HG03064 (cell line): ENCODE measurements around the gene PLEKHA6.

Source experiments
- ATAC-seq: cut with Tn5 transposase; IDR thresholded peaks from one replicate; pipeline ENCODE4 v1.9.1; 2021; ENCODE audit warnings: low read depth; ENCODE audit not compliant: unreplicated experiment

PLEKHA6 gene

DNA sequence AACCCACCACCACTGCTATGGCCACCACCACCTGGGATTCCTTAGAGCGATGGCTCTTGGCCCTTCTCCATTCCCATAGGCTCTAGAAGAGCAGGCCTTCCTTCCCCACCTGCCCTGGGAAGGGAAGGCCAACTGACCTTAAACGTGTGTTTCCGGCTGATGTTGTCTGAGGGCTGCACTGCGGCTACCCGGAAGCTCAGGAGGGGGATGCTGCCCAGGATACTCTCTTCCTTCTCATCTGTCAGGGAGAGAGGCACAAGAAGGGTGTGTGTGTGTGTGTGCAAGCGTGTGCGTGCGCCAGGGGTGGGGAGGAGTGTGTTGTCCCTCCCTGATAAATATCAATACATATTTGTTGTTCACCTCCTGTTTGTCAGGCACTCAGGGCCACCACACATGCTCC, 94.9 kb downstream of the PLEKHA6 start:
- no peak for ATAC-seq

DNA sequence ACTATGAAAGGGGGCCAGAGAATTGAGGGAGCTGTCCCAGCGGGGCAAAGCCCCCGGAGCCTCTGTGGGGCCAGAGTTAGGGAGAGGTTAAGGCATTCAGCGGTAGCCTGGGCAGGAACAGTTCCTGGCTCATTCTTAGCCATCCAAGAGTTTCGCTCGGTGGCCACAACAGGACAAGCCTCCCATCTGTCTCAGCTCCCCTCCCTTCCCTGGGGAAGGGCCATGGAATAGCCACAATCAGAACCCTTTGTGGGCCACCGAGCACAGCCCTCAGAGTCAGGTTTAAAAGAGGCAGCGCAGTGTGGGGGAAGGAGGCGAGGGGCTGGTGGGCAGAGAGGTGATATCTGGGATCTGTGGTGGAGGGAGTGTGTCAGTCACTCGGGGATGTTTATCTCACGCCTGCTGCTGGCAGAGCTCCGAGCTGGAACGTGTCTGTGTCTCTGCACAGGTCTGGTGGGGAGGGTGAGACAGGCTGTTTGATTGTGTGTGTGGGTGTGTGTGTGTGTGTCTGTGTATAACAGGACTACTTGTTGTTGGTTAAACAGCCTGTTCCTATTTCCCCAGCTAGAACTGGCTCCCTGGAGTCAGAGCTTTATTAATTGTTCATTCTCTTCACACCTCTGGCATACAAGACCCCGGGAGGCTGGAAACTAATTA, 96.3 kb downstream of the PLEKHA6 start:
- no peak for ATAC-seq

DNA sequence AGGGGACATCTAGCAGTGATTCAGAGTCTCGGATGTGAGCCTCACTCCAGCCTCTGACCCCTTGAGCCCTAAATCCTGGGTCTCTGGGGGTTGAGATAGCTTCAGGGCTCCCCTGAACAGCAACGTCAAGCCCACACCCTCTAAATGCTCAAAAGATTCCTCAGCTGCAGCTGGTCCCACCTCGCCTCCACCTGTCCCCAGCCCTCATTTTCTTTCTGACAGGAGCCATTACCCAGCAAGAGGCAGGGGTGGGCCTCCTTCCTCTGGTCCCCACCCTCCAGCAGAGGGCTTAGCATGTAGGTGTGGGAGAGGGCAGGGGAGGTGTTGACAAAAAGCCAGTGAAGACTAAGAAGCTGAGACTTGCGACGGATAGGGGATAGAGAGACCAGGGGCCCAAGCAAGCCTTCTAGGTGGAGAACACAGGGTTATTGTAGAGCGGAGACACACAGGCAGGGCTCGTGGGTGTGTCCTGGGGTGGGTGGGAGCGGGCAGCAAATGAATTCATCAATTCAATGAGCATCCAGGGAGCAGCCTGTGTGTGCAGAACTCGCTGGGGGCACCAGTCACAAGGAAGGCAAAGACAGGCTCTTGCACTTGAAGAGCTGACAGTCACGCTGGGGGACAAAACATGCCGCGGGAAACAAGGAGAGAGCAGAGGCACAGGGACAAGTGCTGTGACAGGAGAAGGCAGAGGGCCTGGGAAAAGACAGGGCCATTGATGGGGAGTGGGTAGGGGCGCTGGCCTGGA, 97.0 kb downstream of the PLEKHA6 start:
- no peak for ATAC-seq

DNA sequence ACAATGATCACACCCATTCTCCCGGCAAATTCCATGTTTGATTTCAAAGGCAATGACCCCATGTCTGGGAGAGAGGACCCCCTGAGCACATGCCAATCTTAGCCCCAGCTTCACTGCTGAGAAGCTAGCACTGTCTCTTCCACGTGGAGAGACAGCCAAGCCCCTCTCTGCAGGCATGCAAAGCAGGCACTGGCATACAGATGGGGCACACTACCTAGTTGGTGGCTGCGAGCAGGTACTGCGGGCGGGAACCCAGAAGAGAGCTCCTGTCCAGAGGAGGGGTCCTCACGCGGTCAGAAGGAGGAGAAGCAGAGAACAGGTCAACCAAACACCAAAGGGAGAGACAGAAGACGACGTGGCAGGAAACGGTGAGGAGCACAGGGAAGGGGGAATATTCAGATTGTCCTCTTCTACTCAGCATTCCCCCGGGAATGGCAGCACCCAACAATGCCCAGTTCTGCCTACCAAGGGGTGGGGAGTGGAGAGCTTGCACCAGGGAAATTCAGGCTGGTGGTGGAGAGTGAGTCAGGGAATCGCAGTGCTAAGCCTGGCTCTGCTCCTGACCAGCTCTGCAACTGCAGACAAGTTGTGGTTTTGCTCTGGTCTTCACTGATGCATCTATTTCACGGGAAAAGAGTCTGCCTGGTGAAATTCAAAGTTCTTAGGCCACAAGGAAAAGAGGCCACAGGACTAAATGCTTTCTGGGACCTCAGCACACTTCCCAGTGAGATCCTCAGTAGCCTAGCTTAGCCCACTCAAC, 97.8 kb downstream of the PLEKHA6 start:
- no peak for ATAC-seq

DNA sequence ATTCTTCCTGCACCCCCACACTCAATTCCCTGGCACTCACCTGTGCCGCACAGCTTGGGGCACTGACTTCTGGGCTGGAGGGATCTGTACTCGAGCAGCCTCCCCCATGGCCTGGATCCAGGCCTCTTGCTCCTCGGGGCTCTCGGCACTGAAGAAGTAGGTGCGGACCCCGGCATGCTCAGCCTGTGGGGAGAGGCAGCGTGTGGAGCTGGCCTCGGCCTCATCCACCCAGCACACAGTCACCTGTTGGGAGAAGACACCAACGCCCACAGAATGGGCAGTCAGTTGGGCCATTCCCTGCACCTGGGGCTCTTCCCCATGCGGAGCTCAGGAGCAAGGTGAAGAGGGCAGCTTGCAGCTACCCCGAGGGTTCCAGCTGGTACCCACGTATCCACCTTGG, 98.5 kb downstream of the PLEKHA6 start:
- no peak for ATAC-seq

DNA sequence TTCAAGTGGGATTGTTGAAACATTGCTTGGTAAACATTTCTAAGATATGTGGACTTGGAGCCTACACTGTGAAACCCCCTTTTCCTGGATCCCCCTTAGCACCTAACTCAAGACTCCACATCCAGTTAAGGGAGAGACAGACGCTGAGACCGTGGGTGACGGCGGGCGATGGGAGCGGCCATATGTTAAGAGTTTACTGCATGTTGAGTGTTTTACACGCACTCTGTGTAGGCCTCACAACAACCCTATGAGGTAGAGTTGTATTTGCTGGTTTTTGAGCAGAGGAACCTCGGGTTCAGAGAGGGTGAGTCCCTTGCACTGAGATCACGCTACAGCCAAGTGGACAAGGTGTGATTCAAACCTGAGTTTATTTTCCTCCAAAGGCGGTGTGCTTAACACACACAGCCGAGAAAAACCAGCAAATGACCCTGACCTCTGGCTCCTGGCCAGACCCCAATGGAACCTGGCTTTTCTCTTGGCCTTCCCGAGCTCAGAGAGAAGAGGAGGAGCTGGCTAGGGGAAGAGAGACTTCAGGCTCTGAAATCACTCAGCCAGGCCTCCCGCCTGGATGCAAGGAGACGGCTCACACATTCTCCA, 99.0 kb downstream of the PLEKHA6 start:
- no peak for ATAC-seq

DNA sequence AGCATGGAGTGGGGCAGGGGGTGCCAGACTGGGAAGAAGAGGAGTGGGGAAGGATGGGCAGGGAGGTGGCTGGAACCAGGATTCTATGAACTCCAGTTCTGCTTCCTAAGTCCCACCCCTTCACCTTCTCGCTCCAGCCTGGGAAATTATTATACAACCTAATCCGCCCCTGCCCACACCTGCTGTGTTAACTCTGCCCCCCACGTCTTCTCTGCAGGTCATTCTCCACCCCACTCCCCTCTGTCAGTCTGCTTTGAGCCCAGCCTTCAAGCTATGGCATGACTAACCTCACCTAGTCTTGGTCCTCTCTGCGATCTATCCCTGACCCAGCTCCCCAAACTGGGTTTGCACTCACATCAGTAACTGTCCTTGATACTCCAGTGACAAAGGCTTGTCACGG, 99.9 kb downstream of the PLEKHA6 start:
- no peak for ATAC-seq

DNA sequence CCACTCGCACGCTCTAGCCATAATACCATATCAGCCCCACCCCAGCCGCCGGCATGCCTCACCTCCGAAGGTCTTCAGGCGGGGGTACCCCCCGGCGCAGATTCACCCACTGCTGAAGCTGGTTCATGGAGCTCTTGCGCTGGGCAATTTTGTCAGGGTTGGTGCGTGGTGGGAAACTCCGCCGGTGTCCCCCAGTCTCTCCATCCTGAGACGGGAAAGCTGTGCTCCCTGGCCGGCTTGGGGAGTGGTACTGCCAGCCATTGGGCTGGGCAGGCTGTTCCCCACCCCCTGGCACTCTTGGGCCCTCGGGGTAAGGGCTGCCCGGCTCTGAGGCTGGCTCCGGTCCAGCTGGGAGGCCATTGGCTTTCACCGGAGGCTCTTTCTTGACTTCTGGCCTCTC, 100.5 kb downstream of the PLEKHA6 start:
- ATAC-seq: no peak

DNA sequence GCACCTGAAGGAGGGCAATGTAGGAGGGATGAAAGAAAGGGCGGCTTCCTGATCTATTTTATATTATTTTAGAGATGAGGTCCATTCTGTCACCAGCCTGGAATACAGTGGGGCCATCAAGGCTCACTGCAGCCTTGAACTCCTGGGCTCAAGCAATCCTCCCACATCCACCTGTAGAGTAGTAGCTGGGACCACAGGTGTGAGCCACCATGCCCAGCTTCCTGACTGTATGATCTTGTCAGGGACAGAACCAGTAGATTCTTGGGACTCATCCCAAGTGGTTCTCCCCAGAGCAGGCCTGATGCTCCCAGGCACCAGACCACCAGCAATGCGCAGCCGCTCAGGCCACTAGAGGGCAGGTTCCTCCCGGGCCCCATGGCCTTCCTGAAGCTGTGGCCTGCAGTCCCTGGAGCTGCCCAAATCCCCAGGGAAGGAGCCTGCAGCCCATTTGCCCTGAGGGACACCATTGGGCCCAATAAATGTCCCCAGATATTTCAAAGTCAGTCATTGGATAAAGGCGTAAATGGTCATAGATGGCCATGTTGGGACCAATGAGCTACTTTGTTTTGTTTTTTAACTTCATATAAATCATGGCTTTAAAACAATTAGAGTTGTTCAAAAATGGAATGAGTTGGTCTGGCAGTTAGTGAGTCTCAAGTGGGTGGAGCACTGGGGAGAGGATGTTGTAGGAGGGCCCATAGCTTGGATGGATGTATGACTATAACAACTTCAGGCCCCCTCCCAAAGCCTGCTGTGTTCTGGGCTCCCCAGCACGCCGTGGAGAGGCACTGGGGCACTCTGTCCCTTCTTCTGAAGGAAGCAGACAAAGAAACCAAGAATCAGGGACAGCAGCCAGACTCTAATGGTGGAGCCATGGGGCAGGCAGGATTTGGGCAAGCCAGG, 101.3 kb downstream of the PLEKHA6 start:
- no peak for ATAC-seq

DNA sequence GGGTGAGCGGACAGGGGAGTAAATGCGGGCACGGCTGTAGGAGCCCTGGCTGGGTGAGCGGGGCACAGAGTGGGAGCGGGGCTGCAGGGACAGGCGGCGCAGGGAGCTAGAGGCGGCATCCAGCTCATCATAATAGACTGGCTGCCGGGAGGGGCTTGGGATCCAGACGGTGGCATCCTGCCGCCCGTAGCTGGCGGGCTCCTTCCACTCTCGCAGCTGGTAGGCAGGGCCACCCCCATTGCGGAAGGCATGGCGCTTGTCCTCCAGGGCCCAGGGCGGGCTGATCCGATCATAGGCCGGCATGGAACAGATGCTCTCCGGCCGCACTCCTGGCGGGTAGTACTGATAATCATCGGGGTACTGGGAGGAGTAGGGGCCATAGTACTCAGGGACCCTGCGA, 102.3 kb downstream of the PLEKHA6 start:
- ATAC-seq: no peak

DNA sequence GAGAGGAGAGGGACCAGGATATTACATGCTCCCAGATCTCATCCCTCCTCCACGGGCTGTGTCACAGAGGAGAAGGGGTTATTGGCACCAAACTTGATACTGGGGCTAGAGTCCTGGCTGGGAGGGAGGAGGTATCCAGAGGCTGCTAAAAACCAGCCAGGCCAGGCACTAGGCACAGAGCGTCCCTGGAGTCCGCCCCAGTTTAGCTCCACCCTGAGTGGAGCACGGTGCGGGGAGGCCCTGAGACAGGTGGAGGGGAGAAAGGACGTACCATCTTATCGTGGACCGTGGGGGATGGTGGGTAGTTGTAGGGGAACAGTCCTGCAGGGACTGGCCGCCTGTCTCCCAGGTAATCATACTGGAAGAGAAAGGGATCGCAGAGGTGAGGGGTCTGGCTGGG, 103.2 kb downstream of the PLEKHA6 start:
- no peak for ATAC-seq

DNA sequence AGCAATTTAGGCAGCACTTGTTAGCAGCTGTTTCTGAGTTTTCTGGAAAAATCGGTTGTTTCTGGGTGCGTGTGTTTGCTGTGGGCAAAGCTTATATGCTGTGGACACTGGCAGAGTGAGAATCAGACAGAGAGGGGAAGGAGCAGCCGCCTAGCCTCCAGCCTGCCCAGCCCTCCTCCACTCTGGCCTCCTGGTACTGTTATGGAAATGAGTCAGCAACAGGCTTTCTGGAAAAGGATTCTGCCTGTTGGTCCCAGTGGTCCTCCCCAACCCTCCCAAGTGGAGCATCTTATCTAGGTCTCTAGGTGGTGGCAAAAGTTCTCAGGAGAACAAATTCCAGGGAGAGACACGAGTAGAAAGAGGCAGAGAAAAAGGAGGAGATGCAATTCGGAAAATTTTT, 103.8 kb downstream of the PLEKHA6 start:
- no peak for ATAC-seq

DNA sequence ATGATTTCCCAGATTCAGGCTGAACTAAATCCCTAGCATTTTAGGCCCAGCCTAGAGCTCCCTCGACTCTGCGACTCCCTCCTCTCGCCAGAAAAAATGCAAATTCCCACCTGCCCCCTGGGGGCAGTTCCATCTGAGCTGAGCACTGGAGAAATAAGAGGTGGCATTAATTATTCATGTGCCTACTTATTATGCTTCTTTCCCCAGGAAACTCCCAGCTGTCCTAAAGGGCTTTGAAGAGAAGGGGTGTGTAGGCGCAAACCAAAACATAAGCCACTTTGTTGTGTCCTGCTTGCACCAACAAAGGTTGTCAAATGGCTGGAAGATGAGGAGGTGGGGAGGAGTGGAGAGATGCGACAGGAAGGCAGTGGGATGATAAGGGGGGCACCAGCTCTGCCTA, 104.5 kb downstream of the PLEKHA6 start:
- ATAC-seq: no peak

DNA sequence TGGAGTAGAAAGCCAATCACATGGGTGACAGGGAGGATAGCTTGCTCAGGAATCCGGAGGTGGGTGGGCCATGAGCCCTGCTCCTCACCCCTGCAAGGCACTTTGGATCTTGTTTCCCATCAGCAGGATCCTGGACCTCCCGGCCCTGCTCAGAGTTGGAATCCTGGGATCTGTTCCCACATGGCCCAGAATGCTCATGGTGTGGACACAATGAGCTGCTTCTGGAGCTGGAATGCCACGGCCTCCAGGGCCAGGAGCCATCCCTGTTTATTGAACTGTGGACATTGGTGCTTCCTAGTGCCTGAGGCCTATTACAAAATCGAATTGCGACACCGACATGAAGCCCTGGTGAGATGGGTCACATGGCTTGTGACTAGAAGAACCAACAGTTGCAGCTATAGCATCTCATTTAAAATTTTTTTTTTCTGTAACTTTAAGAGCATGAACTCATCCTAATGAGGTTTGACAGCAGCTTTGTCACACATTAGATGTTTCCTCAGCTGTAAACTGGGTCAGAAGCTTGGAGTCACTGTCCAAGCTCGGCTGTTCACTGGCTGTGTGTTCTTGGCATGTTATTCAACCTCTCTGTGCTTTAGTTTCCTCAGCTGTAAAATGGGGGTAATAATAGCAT, 105.6 kb downstream of the PLEKHA6 start:
- no peak for ATAC-seq

DNA sequence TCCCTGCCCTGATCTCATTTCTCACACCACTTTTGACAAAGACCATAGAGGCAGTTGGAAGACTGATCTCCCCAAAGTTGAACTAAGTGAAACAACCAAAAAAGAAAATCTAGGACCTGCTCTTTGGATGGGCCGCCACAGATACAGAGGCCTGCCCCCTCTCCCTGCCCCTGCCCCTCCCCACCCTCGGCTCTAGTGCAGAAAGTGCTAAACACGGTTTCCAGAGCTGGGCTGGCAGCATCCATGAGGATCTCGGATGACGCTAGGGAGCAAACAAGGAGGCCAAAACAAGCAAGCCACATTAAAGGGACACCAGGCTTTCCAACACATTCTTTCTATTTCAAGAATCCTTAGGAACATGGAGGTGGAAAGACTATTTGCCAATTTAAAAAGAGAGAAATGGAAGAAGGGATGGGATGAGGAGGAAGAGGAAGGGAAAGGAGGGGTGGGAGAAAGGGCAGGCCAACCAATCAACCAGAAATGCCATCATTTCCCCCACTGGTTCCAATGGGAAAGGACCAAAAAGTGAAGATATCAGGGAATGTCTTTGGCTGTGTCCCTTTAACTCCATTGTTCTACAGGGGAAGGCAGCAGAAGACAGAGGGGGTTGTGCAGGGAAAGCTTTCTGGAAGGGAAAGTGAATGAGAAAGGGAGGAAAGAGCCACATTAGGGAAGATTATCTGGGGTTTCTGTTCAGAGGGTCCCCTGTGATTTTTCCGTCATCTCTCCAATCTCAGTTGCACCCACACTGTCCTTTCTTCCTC, 107.6 kb downstream of the PLEKHA6 start:
- ATAC-seq: no peak

DNA sequence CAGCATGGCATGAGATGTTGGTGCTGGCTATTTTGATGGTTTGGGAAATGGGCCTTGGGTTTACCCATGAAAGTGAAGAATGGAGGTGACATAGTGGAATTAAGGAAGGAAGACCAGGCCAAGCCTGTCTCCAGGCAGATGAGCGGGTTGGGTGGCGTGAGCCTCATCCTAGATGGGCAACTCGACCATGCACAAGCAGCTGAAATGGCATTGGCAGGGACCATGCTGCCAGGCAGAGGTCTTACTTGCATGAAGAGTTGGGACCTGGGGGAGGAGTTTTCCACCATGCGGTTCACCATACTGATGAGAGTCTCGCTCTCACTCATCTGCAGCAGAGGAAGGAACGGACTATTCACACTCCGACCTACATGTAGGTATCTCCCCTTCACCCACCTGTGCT, 108.4 kb downstream of the PLEKHA6 start:
- no peak for ATAC-seq

DNA sequence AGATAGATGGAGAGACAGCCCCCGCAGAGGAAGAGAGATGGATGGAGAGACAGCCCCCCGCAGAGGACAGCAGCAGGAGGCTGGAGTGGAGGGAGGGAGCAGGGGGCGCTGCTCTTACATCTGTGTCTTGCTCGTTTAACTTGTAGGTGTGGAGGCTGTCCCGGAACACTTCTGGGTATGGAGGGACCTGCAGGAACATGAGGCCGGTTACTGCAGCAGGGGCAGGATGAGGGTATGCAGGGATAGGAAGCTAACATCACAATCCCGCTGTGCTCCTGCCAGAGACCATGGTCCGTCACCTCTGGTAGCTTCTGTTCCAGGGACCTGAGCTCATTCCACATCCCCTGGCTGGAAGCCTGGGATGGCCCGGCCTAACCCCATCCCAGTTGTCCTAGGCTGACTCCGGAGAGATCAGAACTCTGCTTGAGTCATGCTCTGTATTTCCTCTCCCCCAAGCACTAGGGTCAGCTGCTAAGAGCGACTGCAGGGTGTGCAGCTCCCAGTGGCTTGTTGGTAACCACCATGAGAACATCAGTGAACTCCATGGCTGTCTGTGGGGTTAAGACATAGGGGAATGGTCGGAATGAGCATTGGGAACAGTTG, 109.2 kb downstream of the PLEKHA6 start:
- no peak for ATAC-seq

DNA sequence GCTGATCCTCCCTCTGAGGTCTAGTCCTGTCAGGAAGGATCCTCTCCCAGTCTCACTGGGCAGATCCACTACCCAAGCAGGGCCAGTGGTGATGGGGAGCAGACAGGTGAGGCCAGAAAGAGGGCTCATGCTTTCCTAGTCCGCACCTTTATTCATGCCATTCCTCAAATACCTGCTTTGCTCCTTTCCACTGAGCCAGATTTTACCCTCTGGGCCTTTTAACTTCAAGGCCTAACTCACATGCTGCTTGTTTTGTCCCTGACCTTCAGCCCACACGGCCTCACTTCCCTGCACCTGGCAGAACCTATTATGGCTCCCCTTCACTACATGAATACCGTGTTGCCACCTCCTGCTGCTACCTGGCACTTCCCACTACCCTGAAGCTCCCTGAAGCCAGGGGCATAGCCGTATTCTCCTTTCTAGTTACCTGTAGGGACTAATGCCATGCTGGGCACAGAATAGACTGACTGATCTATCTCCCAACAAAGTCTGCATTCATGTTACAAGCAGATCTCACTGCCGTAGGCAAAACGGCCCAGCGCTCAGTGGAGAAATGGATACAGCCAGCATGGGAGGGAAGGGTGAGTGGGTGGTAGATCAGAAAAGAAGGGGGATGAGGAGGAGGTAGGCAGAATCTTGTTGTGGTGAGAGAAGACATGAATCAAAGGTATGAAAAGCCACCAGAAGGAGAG, 109.8 kb downstream of the PLEKHA6 start:
- ATAC-seq: no peak
